Thyroid gland (tissue), 4 donors: ENCODE data around the gene SCGB2B2.
"Not testable (repeated sequence)": the region's sequence is repeated elsewhere in the genome, so short reads cannot be mapped to it uniquely, and the experiment has no call there.

Experiments
- POLR2A ChIP-seq, 2 donors: fragments of 450-650 bp; IDR thresholded peaks; one replicate each; pipeline ENCODE4 v1.6.1; 2017; ENCODE audit warnings: antibody characterized with exemption in 2 of 2, mild to moderate bottlenecking in 2 of 2, moderate library complexity in 1 of 2
- TF ChIP-seq, protein P1 (sequence below), 6 experiments: fragments of 200-600 bp in 3 of 6; fragments of 450-650 bp in 3 of 6; sonication (generic) in 3 of 6; IDR thresholded peaks; one replicate each; pipeline ENCODE4 v1.5.1; 2016 to 2019; ENCODE audit warnings: antibody characterized with exemption in 6 of 6, mild to moderate bottlenecking in 2 of 6, inconsistent platforms in 1 of 6, moderate library complexity in 1 of 6

DNA sequence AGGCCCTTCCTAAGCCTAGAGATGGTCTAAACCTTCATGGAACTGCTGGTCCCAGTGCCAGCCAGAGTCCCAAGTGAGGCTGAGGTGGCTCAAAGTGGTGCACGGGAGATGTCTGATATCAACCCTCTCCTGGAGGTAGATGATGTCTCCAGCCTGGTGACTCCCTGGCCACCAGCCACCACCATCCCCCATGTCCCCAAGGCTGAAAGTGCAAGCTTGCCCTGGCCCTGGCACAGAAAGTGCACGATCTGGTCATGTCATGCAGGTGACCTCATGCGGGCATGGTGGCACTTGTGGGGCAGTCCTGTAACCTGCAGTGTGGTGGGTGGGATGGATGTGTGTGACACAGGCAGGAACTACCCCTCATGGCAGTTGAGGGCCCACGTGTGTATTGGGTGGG is 11.7 kb downstream of the SCGB2B2 start:
- TF ChIP-seq, protein P1, sequence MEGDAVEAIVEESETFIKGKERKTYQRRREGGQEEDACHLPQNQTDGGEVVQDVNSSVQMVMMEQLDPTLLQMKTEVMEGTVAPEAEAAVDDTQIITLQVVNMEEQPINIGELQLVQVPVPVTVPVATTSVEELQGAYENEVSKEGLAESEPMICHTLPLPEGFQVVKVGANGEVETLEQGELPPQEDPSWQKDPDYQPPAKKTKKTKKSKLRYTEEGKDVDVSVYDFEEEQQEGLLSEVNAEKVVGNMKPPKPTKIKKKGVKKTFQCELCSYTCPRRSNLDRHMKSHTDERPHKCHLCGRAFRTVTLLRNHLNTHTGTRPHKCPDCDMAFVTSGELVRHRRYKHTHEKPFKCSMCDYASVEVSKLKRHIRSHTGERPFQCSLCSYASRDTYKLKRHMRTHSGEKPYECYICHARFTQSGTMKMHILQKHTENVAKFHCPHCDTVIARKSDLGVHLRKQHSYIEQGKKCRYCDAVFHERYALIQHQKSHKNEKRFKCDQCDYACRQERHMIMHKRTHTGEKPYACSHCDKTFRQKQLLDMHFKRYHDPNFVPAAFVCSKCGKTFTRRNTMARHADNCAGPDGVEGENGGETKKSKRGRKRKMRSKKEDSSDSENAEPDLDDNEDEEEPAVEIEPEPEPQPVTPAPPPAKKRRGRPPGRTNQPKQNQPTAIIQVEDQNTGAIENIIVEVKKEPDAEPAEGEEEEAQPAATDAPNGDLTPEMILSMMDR (IDR thresholded peaks at IDR 0.05): not testable (repeated sequence)
- TF ChIP-seq POLR2A (IDR thresholded peaks at IDR 0.05): not testable (repeated sequence)
